GM23338 (cell line): ENCODE results near the gene MRPS15. TPM values are rescaled to one million over a fixed set of nuclear protein-coding genes. Genes with fewer than 3 reads are reported as not detected.

Source experiments
- ATAC-seq: fragments of 200-7000 bp; cut with Tn5 transposase; 3 replicates; pipeline ENCODE4 v1.9.1; 2020
- DNase-seq: peaks from one replicate; pipeline ENCODE4 v3.0.0-alpha.2; 2015; ENCODE audit warnings: low spot score
- H2AFZ ChIP-seq: fragments of 200-600 bp; sonication (generic); 2 replicates; pipeline ENCODE4 v1.8.0; 2016; ENCODE audit warnings: antibody characterized with exemption, mild to moderate bottlenecking, moderate library complexity
- H3F3A ChIP-seq: fragments of 200-600 bp; sonication (generic); replicated peaks from 2 replicates; pipeline ENCODE4 v1.8.0; 2017; ENCODE audit warnings: antibody characterized with exemption, mixed run types, low read depth
- H3K27ac ChIP-seq: fragments of 200-600 bp; sonication (generic); 2 replicates; pipeline ENCODE4 v1.6.1; 2016; ENCODE audit warnings: low read depth
- H3K27me3 ChIP-seq: fragments of 200-600 bp; sonication (generic); 2 replicates; pipeline ENCODE4 v1.8.0; 2016; ENCODE audit warnings: mild to moderate bottlenecking, mixed run types, moderate library complexity; ENCODE audit not compliant: insufficient read depth
- H3K36me3 ChIP-seq: fragments of 200-600 bp; sonication (generic); 2 replicates; pipeline ENCODE4 v1.8.0; 2016; ENCODE audit warnings: mild to moderate bottlenecking; ENCODE audit not compliant: insufficient read depth
- H3K4me1 ChIP-seq: fragments of 200-600 bp; sonication (generic); 2 replicates; pipeline ENCODE4 v1.8.0; 2016; ENCODE audit warnings: mild to moderate bottlenecking, moderate library complexity; ENCODE audit not compliant: insufficient read depth
- H3K4me2 ChIP-seq: fragments of 200-600 bp; sonication (generic); 2 replicates; pipeline ENCODE4 v1.7.1; 2017; ENCODE audit warnings: mixed run types
- H3K4me3 ChIP-seq: fragments of 200-600 bp; sonication (generic); 2 replicates; pipeline ENCODE4 v1.6.1; 2016; ENCODE audit warnings: mixed run types
- H3K79me2 ChIP-seq: fragments of 200-600 bp; sonication (generic); replicated peaks from 2 replicates; pipeline ENCODE4 v1.8.0; 2017; ENCODE audit warnings: mild to moderate bottlenecking; ENCODE audit not compliant: insufficient read depth
- H3K9me2 ChIP-seq: fragments of 200-600 bp; sonication (generic); 2 replicates; pipeline ENCODE4 v1.8.0; 2017; ENCODE audit not compliant: insufficient read depth
- H4K20me1 ChIP-seq: fragments of 200-600 bp; sonication (generic); replicated peaks from 2 replicates; pipeline ENCODE4 v1.8.0; 2017; ENCODE audit warnings: mild to moderate bottlenecking; ENCODE audit not compliant: insufficient read depth
- H3K27ac Mint-ChIP-seq: 2 replicates; pipeline ENCODE4 v1.8.0; 2020; ENCODE audit warnings: inconsistent platforms, mild to moderate bottlenecking, moderate library complexity, mixed read lengths
- H3K27me3 Mint-ChIP-seq: 3 replicates; pipeline ENCODE4 v1.8.0; 2022; ENCODE audit warnings: low read depth, mild to moderate bottlenecking, moderate library complexity, mixed read lengths, inconsistent platforms; ENCODE audit not compliant: insufficient read depth, poor library complexity
- H3K36me3 Mint-ChIP-seq: 3 replicates; pipeline ENCODE4 v1.8.0; 2021; ENCODE audit warnings: low read depth, mild to moderate bottlenecking, inconsistent platforms, moderate library complexity, mixed read lengths
- H3K4me1 Mint-ChIP-seq: 3 replicates; pipeline ENCODE4 v1.8.0; 2020; ENCODE audit warnings: mild to moderate bottlenecking, inconsistent platforms, mixed read lengths
- H3K4me3 Mint-ChIP-seq: 3 replicates; pipeline ENCODE4 v1.8.0; 2021; ENCODE audit warnings: moderate library complexity, mild to moderate bottlenecking, inconsistent platforms, mixed read lengths
- H3K9me3 Mint-ChIP-seq: 3 replicates; pipeline ENCODE4 v1.8.0; 2020; ENCODE audit warnings: moderate library complexity, mild to moderate bottlenecking, inconsistent platforms, mixed read lengths
- CREB1 ChIP-seq: fragments of 250-450 bp; sonication (Bioruptor Pico); IDR thresholded peaks from 2 replicates; pipeline ENCODE4 v1.5.0; 2020; ENCODE audit warnings: low read depth, mild to moderate bottlenecking, moderate library complexity
- EZH2phosphoT487 ChIP-seq: fragments of 200-600 bp; sonication (generic); IDR thresholded peaks from one replicate; pipeline ENCODE4 v1.8.1; 2018; ENCODE audit warnings: antibody characterized with exemption; ENCODE audit not compliant: unreplicated experiment
- NANOG ChIP-seq: IDR thresholded peaks from 2 replicates; pipeline ENCODE4 v1.6.1; 2016; ENCODE audit warnings: antibody characterized with exemption, borderline replicate concordance
- POLR2AphosphoS5 ChIP-seq: IDR thresholded peaks from 2 replicates; pipeline ENCODE4 v1.6.1; 2016; ENCODE audit warnings: antibody characterized with exemption, low read depth
- STAT1 ChIP-seq: IDR thresholded peaks from one replicate; pipeline ENCODE4 v1.6.1; 2016; ENCODE audit warnings: antibody characterized with exemption; ENCODE audit not compliant: unreplicated experiment
- ZNF114 ChIP-seq: fragments of 250-450 bp; sonication (Bioruptor Pico); IDR thresholded peaks from 2 replicates; pipeline ENCODE4 v1.5.0; 2020; ENCODE audit warnings: mild to moderate bottlenecking, moderate library complexity
- ZNF331 ChIP-seq: fragments of 250-450 bp; sonication (Bioruptor Pico); IDR thresholded peaks from 2 replicates; pipeline ENCODE4 v1.5.0; 2020; ENCODE audit warnings: low read depth, mild to moderate bottlenecking, moderate library complexity
- polyA plus RNA-seq: library from polyadenylated mRNA; unstranded; fragments of >200 nt; fragmentation: Nextera tagmentation; extraction: Ambion mirVana; gene quantifications from 2 replicates; pipeline ENCODE4 v1.2.1, GENCODE V29; 2016
- total RNA-seq: library from RNA; depleted of rRNA; stranded (reverse); fragments of >200 nt; shearing (Covaris generic); gene quantifications from 2 replicates; pipeline ENCODE4 v1.2.3, GENCODE V29; 2014
- TF ChIP-seq, protein P1 (sequence below): IDR thresholded peaks from one replicate; pipeline ENCODE4 v1.6.1; 2018; ENCODE audit warnings: antibody characterized with exemption; ENCODE audit not compliant: unreplicated experiment
- TF ChIP-seq, protein P2 (sequence below): IDR thresholded peaks from 2 replicates; pipeline ENCODE4 v1.6.1; 2016; ENCODE audit warnings: antibody characterized with exemption
- TF ChIP-seq, protein P3 (sequence below), 2 experiments: fragments of 200-600 bp in 1 of 2; sonication (generic) in 1 of 2; conservative IDR thresholded peaks; 2 replicates each; pipeline versions ENCODE4 v1.5.1 to v1.6.1; 2016 to 2017; ENCODE audit warnings: antibody characterized with exemption in 2 of 2, low read depth in 2 of 2, mild to moderate bottlenecking in 2 of 2, moderate library complexity in 1 of 2
- TF ChIP-seq, protein P4 (sequence below): fragments of 250-450 bp; sonication (Bioruptor Pico); IDR thresholded peaks from 2 replicates; pipeline ENCODE4 v1.5.0; 2020; ENCODE audit warnings: mild to moderate bottlenecking, moderate library complexity

The MRPS15 gene
- total and polyA plus RNA-seq, 2 experiments from 2014 or later: 105 to 311 TPM

DNA sequence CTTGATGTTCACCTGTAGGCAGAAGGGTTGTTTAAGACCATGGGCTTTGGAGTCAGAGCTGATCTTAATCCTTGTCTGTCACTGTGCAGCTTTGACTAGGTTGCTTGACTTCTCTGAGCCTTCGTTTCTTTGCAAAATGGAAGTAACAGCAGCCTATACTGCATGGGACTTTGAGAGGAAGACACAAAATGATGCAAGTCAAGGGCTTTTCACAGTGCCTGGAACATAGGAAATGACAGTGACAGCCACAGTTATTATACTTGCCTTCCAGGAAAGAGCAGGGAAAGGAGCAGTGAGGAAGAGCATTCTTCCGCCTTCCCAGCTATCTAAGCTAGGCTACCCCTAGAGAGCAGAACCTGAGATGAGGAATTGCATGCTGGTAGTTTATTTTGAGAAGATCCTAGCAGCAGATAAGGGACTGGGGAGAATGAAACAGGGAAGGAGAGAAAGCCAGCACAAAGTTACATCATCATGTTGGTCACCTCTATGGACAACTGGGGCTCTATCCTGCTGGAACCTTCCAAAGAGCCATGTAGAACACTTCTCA is 15.4 kb upstream of the MRPS15 start:
- Histone ChIP-seq H3K4me1 (no peaks in the 10 kb centered on the region), H3K36me3 (no peaks in the 10 kb centered on the region), H3K4me3 (no peak overlapping the region), H4K20me1 (no peaks in the 10 kb centered on the region), H3K4me2 (no peak overlapping the region), H3F3A (no peaks in the 10 kb centered on the region), H3K27ac (no peak overlapping the region), H3K79me2 (no peaks in the 10 kb centered on the region), H3K9me2 (no peaks in the 10 kb centered on the region), H3K27me3 (no peaks in the 10 kb centered on the region), H2AFZ (no peak overlapping the region)
- TF ChIP-seq, protein P1, sequence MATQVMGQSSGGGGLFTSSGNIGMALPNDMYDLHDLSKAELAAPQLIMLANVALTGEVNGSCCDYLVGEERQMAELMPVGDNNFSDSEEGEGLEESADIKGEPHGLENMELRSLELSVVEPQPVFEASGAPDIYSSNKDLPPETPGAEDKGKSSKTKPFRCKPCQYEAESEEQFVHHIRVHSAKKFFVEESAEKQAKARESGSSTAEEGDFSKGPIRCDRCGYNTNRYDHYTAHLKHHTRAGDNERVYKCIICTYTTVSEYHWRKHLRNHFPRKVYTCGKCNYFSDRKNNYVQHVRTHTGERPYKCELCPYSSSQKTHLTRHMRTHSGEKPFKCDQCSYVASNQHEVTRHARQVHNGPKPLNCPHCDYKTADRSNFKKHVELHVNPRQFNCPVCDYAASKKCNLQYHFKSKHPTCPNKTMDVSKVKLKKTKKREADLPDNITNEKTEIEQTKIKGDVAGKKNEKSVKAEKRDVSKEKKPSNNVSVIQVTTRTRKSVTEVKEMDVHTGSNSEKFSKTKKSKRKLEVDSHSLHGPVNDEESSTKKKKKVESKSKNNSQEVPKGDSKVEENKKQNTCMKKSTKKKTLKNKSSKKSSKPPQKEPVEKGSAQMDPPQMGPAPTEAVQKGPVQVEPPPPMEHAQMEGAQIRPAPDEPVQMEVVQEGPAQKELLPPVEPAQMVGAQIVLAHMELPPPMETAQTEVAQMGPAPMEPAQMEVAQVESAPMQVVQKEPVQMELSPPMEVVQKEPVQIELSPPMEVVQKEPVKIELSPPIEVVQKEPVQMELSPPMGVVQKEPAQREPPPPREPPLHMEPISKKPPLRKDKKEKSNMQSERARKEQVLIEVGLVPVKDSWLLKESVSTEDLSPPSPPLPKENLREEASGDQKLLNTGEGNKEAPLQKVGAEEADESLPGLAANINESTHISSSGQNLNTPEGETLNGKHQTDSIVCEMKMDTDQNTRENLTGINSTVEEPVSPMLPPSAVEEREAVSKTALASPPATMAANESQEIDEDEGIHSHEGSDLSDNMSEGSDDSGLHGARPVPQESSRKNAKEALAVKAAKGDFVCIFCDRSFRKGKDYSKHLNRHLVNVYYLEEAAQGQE: no peak
- TF ChIP-seq, protein P2, sequence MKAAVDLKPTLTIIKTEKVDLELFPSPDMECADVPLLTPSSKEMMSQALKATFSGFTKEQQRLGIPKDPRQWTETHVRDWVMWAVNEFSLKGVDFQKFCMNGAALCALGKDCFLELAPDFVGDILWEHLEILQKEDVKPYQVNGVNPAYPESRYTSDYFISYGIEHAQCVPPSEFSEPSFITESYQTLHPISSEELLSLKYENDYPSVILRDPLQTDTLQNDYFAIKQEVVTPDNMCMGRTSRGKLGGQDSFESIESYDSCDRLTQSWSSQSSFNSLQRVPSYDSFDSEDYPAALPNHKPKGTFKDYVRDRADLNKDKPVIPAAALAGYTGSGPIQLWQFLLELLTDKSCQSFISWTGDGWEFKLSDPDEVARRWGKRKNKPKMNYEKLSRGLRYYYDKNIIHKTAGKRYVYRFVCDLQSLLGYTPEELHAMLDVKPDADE: no peak
- TF ChIP-seq, protein P3, sequence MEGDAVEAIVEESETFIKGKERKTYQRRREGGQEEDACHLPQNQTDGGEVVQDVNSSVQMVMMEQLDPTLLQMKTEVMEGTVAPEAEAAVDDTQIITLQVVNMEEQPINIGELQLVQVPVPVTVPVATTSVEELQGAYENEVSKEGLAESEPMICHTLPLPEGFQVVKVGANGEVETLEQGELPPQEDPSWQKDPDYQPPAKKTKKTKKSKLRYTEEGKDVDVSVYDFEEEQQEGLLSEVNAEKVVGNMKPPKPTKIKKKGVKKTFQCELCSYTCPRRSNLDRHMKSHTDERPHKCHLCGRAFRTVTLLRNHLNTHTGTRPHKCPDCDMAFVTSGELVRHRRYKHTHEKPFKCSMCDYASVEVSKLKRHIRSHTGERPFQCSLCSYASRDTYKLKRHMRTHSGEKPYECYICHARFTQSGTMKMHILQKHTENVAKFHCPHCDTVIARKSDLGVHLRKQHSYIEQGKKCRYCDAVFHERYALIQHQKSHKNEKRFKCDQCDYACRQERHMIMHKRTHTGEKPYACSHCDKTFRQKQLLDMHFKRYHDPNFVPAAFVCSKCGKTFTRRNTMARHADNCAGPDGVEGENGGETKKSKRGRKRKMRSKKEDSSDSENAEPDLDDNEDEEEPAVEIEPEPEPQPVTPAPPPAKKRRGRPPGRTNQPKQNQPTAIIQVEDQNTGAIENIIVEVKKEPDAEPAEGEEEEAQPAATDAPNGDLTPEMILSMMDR (conservative IDR thresholded peaks at IDR 0.05; ENCODE audit: low read depth in 2 of 2): no peak
- TF ChIP-seq ZNF114 (CRISPR knock-in tag) (no peak), POLR2AphosphoS5 (no peak), ZNF331 (CRISPR knock-in tag) (no peak), NANOG (no peak), EZH2phosphoT487 (no peak), CREB1 (no peak), STAT1 (no peak)
- TF ChIP-seq, protein P4, sequence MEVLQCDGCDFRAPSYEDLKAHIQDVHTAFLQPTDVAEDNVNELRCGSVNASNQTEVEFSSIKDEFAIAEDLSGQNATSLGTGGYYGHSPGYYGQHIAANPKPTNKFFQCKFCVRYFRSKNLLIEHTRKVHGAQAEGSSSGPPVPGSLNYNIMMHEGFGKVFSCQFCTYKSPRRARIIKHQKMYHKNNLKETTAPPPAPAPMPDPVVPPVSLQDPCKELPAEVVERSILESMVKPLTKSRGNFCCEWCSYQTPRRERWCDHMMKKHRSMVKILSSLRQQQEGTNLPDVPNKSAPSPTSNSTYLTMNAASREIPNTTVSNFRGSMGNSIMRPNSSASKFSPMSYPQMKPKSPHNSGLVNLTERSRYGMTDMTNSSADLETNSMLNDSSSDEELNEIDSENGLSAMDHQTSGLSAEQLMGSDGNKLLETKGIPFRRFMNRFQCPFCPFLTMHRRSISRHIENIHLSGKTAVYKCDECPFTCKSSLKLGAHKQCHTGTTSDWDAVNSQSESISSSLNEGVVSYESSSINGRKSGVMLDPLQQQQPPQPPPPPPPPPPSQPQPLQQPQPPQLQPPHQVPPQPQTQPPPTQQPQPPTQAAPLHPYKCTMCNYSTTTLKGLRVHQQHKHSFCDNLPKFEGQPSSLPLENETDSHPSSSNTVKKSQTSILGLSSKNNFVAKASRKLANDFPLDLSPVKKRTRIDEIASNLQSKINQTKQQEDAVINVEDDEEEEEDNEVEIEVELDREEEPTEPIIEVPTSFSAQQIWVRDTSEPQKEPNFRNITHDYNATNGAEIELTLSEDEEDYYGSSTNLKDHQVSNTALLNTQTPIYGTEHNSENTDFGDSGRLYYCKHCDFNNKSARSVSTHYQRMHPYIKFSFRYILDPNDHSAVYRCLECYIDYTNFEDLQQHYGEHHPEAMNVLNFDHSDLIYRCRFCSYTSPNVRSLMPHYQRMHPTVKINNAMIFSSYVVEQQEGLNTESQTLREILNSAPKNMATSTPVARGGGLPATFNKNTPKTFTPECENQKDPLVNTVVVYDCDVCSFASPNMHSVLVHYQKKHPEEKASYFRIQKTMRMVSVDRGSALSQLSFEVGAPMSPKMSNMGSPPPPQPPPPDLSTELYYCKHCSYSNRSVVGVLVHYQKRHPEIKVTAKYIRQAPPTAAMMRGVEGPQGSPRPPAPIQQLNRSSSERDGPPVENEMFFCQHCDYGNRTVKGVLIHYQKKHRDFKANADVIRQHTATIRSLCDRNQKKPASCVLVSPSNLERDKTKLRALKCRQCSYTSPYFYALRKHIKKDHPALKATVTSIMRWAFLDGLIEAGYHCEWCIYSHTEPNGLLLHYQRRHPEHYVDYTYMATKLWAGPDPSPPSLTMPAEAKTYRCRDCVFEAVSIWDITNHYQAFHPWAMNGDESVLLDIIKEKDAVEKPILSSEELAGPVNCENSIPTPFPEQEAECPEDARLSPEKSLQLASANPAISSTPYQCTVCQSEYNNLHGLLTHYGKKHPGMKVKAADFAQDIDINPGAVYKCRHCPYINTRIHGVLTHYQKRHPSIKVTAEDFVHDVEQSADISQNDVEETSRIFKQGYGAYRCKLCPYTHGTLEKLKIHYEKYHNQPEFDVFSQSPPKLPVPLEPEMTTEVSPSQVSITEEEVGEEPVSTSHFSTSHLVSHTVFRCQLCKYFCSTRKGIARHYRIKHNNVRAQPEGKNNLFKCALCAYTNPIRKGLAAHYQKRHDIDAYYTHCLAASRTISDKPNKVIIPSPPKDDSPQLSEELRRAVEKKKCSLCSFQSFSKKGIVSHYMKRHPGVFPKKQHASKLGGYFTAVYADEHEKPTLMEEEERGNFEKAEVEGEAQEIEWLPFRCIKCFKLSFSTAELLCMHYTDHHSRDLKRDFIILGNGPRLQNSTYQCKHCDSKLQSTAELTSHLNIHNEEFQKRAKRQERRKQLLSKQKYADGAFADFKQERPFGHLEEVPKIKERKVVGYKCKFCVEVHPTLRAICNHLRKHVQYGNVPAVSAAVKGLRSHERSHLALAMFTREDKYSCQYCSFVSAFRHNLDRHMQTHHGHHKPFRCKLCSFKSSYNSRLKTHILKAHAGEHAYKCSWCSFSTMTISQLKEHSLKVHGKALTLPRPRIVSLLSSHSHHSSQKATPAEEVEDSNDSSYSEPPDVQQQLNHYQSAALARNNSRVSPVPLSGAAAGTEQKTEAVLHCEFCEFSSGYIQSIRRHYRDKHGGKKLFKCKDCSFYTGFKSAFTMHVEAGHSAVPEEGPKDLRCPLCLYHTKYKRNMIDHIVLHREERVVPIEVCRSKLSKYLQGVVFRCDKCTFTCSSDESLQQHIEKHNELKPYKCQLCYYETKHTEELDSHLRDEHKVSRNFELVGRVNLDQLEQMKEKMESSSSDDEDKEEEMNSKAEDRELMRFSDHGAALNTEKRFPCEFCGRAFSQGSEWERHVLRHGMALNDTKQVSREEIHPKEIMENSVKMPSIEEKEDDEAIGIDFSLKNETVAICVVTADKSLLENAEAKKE (CRISPR knock-in tag): no peak
- no peak for ATAC-seq
- Mint-ChIP-seq H3K27ac (no peak overlapping the region), H3K36me3 (no peaks in the 10 kb centered on the region), H3K4me3 (no peak overlapping the region), H3K9me3 (no peaks in the 10 kb centered on the region), H3K27me3 (peaks cover 2% of the 10 kb centered on the region), H3K4me1 (peaks cover 8% of the 10 kb centered on the region)
- no peak for DNase-seq
